WTC11 (cell line): ENCODE data around the gene RIPOR1. TPM values are rescaled to one million over a fixed set of nuclear protein-coding genes. Genes with fewer than 3 reads are reported as not detected.

Source experiments
- ATAC-seq: fragments of 200-7000 bp; cut with Tn5 transposase; 2 replicates; pipeline ENCODE4 v1.10.0; 2021; ENCODE audit warnings: mild to moderate bottlenecking, moderate library complexity
- CTCF ChIA-PET: fragments of 300-600 bp; sonication (Branson Sonifier 250); formaldehyde crosslinking; loops from one replicate; lab custom pipeline; 2021; ENCODE audit warnings: antibody characterized with exemption; lab: Charles Lee
- POLR2A ChIA-PET: fragments of 350-600 bp; sonication (Branson Sonifier 250); formaldehyde crosslinking; loops from one replicate; lab custom pipeline; 2021; ENCODE audit warnings: antibody characterized with exemption; lab: Charles Lee
- DNase-seq: peaks from one replicate; pipeline ENCODE4 v3.0.0; 2021; ENCODE audit warnings: low spot score
- H3K27ac Mint-ChIP-seq: 2 replicates; pipeline ENCODE4 v1.8.0; 2021; ENCODE audit warnings: mixed read lengths
- H3K27me3 Mint-ChIP-seq: 2 replicates; pipeline ENCODE4 v1.8.0; 2021; ENCODE audit warnings: low read depth, mild to moderate bottlenecking, moderate library complexity, mixed read lengths
- H3K36me3 Mint-ChIP-seq: 2 replicates; pipeline ENCODE4 v1.8.0; 2021; ENCODE audit warnings: mixed read lengths
- H3K4me1 Mint-ChIP-seq: 2 replicates; pipeline ENCODE4 v1.8.0; 2022; ENCODE audit warnings: mixed read lengths
- H3K4me3 Mint-ChIP-seq: 2 replicates; pipeline ENCODE4 v1.8.0; 2021; ENCODE audit warnings: mild to moderate bottlenecking, moderate library complexity, mixed read lengths
- H3K9me3 Mint-ChIP-seq: 2 replicates; pipeline ENCODE4 v1.8.0; 2021; ENCODE audit warnings: mixed read lengths
- ATF1 ChIP-seq: sonication (generic); formaldehyde crosslinking; IDR thresholded peaks from 2 replicates; pipeline ENCODE4 v1.8.1; 2023; ENCODE audit warnings: mild to moderate bottlenecking, moderate library complexity, missing genetic modification reagents
- ATF2 ChIP-seq: sonication (generic); formaldehyde crosslinking; IDR thresholded peaks from 2 replicates; pipeline ENCODE4 v1.8.1; 2022; ENCODE audit warnings: low read depth, missing genetic modification reagents, borderline replicate concordance
- CBFB ChIP-seq: sonication (generic); formaldehyde crosslinking; IDR thresholded peaks from 2 replicates; pipeline ENCODE4 v1.8.1; 2022; ENCODE audit warnings: mild to moderate bottlenecking, low read depth, missing genetic modification reagents
- CREB1 ChIP-seq: sonication (generic); formaldehyde crosslinking; IDR thresholded peaks from 2 replicates; pipeline ENCODE4 v1.8.0; 2023; ENCODE audit warnings: mild to moderate bottlenecking, missing genetic modification reagents
- EMX1 ChIP-seq: fragments of 250-450 bp; sonication (Bioruptor Pico); IDR thresholded peaks from 2 replicates; pipeline ENCODE4 v1.8.0; 2021; ENCODE audit warnings: mild to moderate bottlenecking
- FOXK1 ChIP-seq: sonication (generic); formaldehyde crosslinking; IDR thresholded peaks from 2 replicates; pipeline ENCODE4 v1.8.0; 2022; ENCODE audit warnings: mild to moderate bottlenecking, moderate library complexity, missing genetic modification reagents
- FOXP4 ChIP-seq: sonication (generic); formaldehyde crosslinking; IDR thresholded peaks from 2 replicates; pipeline ENCODE4 v1.8.0; 2022; ENCODE audit warnings: mild to moderate bottlenecking, missing genetic modification reagents
- HMGA2 ChIP-seq: fragments of 250-450 bp; sonication (Bioruptor Pico); IDR thresholded peaks from 2 replicates; pipeline ENCODE4 v1.4.0; 2021; ENCODE audit warnings: mild to moderate bottlenecking, moderate library complexity
- JAZF1 ChIP-seq: fragments of 250-450 bp; sonication (Bioruptor Pico); IDR thresholded peaks from 2 replicates; pipeline ENCODE4 v1.9.0; 2021; ENCODE audit warnings: moderate library complexity, mild to moderate bottlenecking, inconsistent platforms
- KAT7 ChIP-seq: sonication (generic); formaldehyde crosslinking; IDR thresholded peaks from 2 replicates; pipeline ENCODE4 v1.8.1; 2023; ENCODE audit warnings: missing genetic modification reagents, mild to moderate bottlenecking, borderline replicate concordance
- MYBL2 ChIP-seq: sonication (generic); formaldehyde crosslinking; IDR thresholded peaks from 2 replicates; pipeline ENCODE4 v1.8.1; 2023; ENCODE audit warnings: mild to moderate bottlenecking, moderate library complexity, missing genetic modification reagents
- NR2C2 ChIP-seq: sonication (generic); formaldehyde crosslinking; IDR thresholded peaks from 2 replicates; pipeline ENCODE4 v1.8.0; 2022; ENCODE audit warnings: mild to moderate bottlenecking, missing genetic modification reagents
- SMAD4 ChIP-seq: sonication (generic); formaldehyde crosslinking; IDR thresholded peaks from 2 replicates; pipeline ENCODE4 v1.8.0; 2022; ENCODE audit warnings: mild to moderate bottlenecking, missing genetic modification reagents
- SP1 ChIP-seq: sonication (generic); formaldehyde crosslinking; conservative IDR thresholded peaks from 2 replicates; pipeline ENCODE4 v1.8.1; 2022; ENCODE audit warnings: missing genetic modification reagents
- ZNF138 ChIP-seq: sonication (generic); formaldehyde crosslinking; conservative IDR thresholded peaks from 2 replicates; pipeline ENCODE4 v1.8.1; 2022; ENCODE audit warnings: mild to moderate bottlenecking, moderate library complexity, missing genetic modification reagents
- ZNF232 ChIP-seq: sonication (generic); formaldehyde crosslinking; IDR thresholded peaks from 2 replicates; pipeline ENCODE4 v1.8.0; 2022; ENCODE audit warnings: mild to moderate bottlenecking, missing genetic modification reagents
- ZNF263 ChIP-seq: sonication (generic); formaldehyde crosslinking; IDR thresholded peaks from 2 replicates; pipeline ENCODE4 v1.8.1; 2022; ENCODE audit warnings: low read depth, mild to moderate bottlenecking, moderate library complexity, missing genetic modification reagents
- ZNF396 ChIP-seq: fragments of 250-450 bp; sonication (Bioruptor Pico); IDR thresholded peaks from 2 replicates; pipeline ENCODE4 v1.8.0; 2021; ENCODE audit warnings: mild to moderate bottlenecking, moderate library complexity, borderline replicate concordance
- ZNF532 ChIP-seq: fragments of 250-450 bp; sonication (Bioruptor Pico); IDR thresholded peaks from 2 replicates; pipeline ENCODE4 v1.9.0; 2021; ENCODE audit warnings: mild to moderate bottlenecking, borderline replicate concordance
- total RNA-seq: library from RNA; stranded (reverse); gene quantifications from 3 replicates; pipeline ENCODE4 v1.2.3, GENCODE V29; 2021
- TF ChIP-seq, protein P1 (sequence below): sonication (generic); formaldehyde crosslinking; conservative IDR thresholded peaks from 2 replicates; pipeline ENCODE4 v1.8.1; 2023; ENCODE audit warnings: mild to moderate bottlenecking, low read depth, missing genetic modification reagents, moderate library complexity
- TF ChIP-seq, protein P2 (sequence below): sonication (generic); formaldehyde crosslinking; IDR thresholded peaks from 2 replicates; pipeline ENCODE4 v1.8.0; 2022; ENCODE audit warnings: mild to moderate bottlenecking, missing genetic modification reagents
- TF ChIP-seq, protein P3 (sequence below): fragments of 250-450 bp; sonication (Bioruptor Pico); IDR thresholded peaks from 2 replicates; pipeline ENCODE4 v1.8.0; 2021; ENCODE audit warnings: mild to moderate bottlenecking

The RIPOR1 gene
- total RNA-seq, 1 experiment from 2014 or later = 14.9 TPM

GRCh38 chr16:67545665-67546024, 17.0 kb downstream of the RIPOR1 start:
- DNase-seq (no peak), ATAC-seq (no peak)
- TF ChIP-seq EMX1 (CRISPR knock-in tag) (no peak), ATF2 (no peak), JAZF1 (CRISPR knock-in tag) (no peak), CBFB (CRISPR knock-in tag) (no peak)
- TF ChIP-seq, protein P1, sequence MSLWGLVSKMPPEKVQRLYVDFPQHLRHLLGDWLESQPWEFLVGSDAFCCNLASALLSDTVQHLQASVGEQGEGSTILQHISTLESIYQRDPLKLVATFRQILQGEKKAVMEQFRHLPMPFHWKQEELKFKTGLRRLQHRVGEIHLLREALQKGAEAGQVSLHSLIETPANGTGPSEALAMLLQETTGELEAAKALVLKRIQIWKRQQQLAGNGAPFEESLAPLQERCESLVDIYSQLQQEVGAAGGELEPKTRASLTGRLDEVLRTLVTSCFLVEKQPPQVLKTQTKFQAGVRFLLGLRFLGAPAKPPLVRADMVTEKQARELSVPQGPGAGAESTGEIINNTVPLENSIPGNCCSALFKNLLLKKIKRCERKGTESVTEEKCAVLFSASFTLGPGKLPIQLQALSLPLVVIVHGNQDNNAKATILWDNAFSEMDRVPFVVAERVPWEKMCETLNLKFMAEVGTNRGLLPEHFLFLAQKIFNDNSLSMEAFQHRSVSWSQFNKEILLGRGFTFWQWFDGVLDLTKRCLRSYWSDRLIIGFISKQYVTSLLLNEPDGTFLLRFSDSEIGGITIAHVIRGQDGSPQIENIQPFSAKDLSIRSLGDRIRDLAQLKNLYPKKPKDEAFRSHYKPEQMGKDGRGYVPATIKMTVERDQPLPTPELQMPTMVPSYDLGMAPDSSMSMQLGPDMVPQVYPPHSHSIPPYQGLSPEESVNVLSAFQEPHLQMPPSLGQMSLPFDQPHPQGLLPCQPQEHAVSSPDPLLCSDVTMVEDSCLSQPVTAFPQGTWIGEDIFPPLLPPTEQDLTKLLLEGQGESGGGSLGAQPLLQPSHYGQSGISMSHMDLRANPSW (CRISPR knock-in tag) = no peak
- CTCF ChIA-PET = interaction anchor here (1.2 to 6.1 kb wide), 8 partner anchors 13 to 118 kb away, joined by 4 to 137 read pairs (median 15); partner anchors contain the start of genes ACD, C16orf86, CARMIL2 and CTCF
- Mint-ChIP-seq H3K4me3 (no peak overlapping the region), H3K9me3 (no peaks in the 10 kb centered on the region), H3K4me1 (peaks cover 7% of the 10 kb centered on the region), H3K27ac (no peak overlapping the region), H3K27me3 (peaks cover 25% of the 10 kb centered on the region), H3K36me3 (peaks cover 2% of the 10 kb centered on the region; the same call in 1 of the 2 replicates)
- POLR2A ChIA-PET = no interaction called here

DNA sequence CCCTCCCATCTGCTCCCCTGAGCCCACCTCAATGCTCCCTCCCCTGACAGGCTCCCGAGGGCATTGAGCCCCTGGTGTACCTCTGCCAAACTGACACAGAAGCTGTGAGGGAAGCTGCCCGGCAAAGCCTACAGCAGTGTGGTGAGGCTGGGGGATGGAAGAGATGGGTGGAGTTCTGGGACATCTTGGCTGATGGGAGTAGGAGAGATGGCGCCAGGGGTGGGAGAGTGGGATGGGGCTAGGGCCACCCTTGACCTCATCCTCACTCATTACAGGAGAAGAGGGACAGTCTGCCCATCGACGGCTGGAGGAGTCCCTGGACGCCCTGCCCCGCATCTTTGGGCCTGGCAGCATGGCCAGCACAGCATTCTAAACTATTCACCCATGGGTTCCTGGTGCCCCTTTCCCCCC, 17.5 kb downstream of the RIPOR1 start:
- DNase-seq (no peak), ATAC-seq (no peak)
- ChIA-PET CTCF (interaction anchor here (1.3 to 6.1 kb wide), 11 partner anchors 9 to 295 kb away, joined by 3 to 197 read pairs (median 17); partner anchors contain the start of genes ACD, C16orf86, CARMIL2 and CTCF), POLR2A (interaction anchor here (1.4 kb wide), 1 partner anchor 99 kb away, joined by 4 read pairs; the partner anchor contains the start of gene CARMIL2)
- no peak overlapping the region for H3K4me3 Mint-ChIP-seq
- no peak overlapping the region for H3K27ac Mint-ChIP-seq
- peaks cover 7% of the 10 kb centered on the region for H3K4me1 Mint-ChIP-seq
- no peaks in the 10 kb centered on the region for H3K9me3 Mint-ChIP-seq
- no peaks in the 10 kb centered on the region for H3K36me3 Mint-ChIP-seq
- peaks cover 20% of the 10 kb centered on the region for H3K27me3 Mint-ChIP-seq
- no peak for TF ChIP-seq KAT7
- TF ChIP-seq, protein P2, sequence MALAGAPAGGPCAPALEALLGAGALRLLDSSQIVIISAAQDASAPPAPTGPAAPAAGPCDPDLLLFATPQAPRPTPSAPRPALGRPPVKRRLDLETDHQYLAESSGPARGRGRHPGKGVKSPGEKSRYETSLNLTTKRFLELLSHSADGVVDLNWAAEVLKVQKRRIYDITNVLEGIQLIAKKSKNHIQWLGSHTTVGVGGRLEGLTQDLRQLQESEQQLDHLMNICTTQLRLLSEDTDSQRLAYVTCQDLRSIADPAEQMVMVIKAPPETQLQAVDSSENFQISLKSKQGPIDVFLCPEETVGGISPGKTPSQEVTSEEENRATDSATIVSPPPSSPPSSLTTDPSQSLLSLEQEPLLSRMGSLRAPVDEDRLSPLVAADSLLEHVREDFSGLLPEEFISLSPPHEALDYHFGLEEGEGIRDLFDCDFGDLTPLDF (CRISPR knock-in tag) = no peak
- TF ChIP-seq ZNF232 (CRISPR knock-in tag) = no peak
- TF ChIP-seq FOXK1 (CRISPR knock-in tag) = no peak
- no peak for TF ChIP-seq ZNF263 (CRISPR knock-in tag)
- TF ChIP-seq FOXP4 (CRISPR knock-in tag) = no peak
- no peak for TF ChIP-seq MYBL2 (CRISPR knock-in tag)
- TF ChIP-seq ATF1 (CRISPR knock-in tag) = no peak
- TF ChIP-seq, protein P3, sequence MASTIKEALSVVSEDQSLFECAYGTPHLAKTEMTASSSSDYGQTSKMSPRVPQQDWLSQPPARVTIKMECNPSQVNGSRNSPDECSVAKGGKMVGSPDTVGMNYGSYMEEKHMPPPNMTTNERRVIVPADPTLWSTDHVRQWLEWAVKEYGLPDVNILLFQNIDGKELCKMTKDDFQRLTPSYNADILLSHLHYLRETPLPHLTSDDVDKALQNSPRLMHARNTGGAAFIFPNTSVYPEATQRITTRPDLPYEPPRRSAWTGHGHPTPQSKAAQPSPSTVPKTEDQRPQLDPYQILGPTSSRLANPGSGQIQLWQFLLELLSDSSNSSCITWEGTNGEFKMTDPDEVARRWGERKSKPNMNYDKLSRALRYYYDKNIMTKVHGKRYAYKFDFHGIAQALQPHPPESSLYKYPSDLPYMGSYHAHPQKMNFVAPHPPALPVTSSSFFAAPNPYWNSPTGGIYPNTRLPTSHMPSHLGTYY (CRISPR knock-in tag) = no peak
- TF ChIP-seq SP1 (CRISPR knock-in tag) = no peak
- TF ChIP-seq CREB1 = no peak
- no peak for TF ChIP-seq ZNF138 (CRISPR knock-in tag)
- TF ChIP-seq ZNF532 (CRISPR knock-in tag) = no peak
- TF ChIP-seq ZNF396 (CRISPR knock-in tag) = no peak
- no peak for TF ChIP-seq HMGA2 (CRISPR knock-in tag)
- TF ChIP-seq SMAD4 (CRISPR knock-in tag) = no peak
- TF ChIP-seq NR2C2 (CRISPR knock-in tag) = no peak
- TF ChIP-seq CBFB (CRISPR knock-in tag) = no peak
